ENCODE measurements around the gene PAX7.

PAX7 gene

GRCh38 chr1:18747671-18748070, 117.0 kb downstream of the PAX7 start:
- no peak overlapping the region for H3K4me2 ChIP-seq (ENCODE audit: insufficient read depth, low read length)
- no peaks in the 10 kb centered on the region; the same call in 1 of the 2 replicates for H4K20me1 ChIP-seq (ENCODE audit: insufficient read depth, low read length)
- no peaks in the 10 kb centered on the region for H3K9me3 ChIP-seq (ENCODE audit: insufficient read depth, low read length, severe bottlenecking)
- no peak overlapping the region for H3K9ac ChIP-seq (ENCODE audit: low read depth, low read length)
- DNase-seq (no peak), ATAC-seq (ENCODE audit: insufficient read depth, low read depth) (no peak)
- TF ChIP-seq CTCF (IDR thresholded peaks at IDR 0.05; ENCODE audit: borderline replicate concordance, extremely low read depth, low read length, poor library complexity, severe bottlenecking) (no peak), EZH2 (IDR thresholded peaks at IDR 0.05; ENCODE audit: borderline replicate concordance, low read depth, low read length, severe bottlenecking) (no peak)
- H3K27me3 ChIP-seq (ENCODE audit: insufficient read depth, low read length, poor library complexity), result no peaks in the 10 kb centered on the region
- no peaks in the 10 kb centered on the region for H3K36me3 ChIP-seq (ENCODE audit: insufficient read depth, low read length)
- H3K27ac ChIP-seq (ENCODE audit: low read length), result no peak overlapping the region
- H3K79me2 ChIP-seq (ENCODE audit: insufficient read depth, low read length), result no peaks in the 10 kb centered on the region
- no peaks in the 10 kb centered on the region for H3K4me1 ChIP-seq (ENCODE audit: insufficient read depth, low read length)
- no peak overlapping the region for H2AFZ ChIP-seq (ENCODE audit: low read depth, low read length)
- H3K4me3 ChIP-seq (ENCODE audit: low read depth in 1 of 2, low read length in 2 of 2), result no peak overlapping the region

- H3K9ac ChIP-seq (ENCODE audit: low read depth, low read length), result no peak overlapping the region
- no peaks in the 10 kb centered on the region for H3K4me1 ChIP-seq (ENCODE audit: insufficient read depth, low read length)
- no peak overlapping the region for H3K27ac ChIP-seq (ENCODE audit: low read length)
- H3K36me3 ChIP-seq (ENCODE audit: insufficient read depth, low read length), result no peaks in the 10 kb centered on the region
- no peaks in the 10 kb centered on the region for H3K27me3 ChIP-seq (ENCODE audit: insufficient read depth, low read length, poor library complexity)
- no peaks in the 10 kb centered on the region for H3K9me3 ChIP-seq (ENCODE audit: insufficient read depth, low read length, severe bottlenecking)
- no peaks in the 10 kb centered on the region for H3K79me2 ChIP-seq (ENCODE audit: insufficient read depth, low read length)
- H2AFZ ChIP-seq (ENCODE audit: low read depth, low read length), result no peak overlapping the region
- ATAC-seq (ENCODE audit: insufficient read depth, low read depth) (no peak), DNase-seq (no peak)
- H3K4me2 ChIP-seq (ENCODE audit: insufficient read depth, low read length), result no peak overlapping the region
- H4K20me1 ChIP-seq (ENCODE audit: insufficient read depth, low read length), result no peaks in the 10 kb centered on the region; the same call in 1 of the 2 replicates
- no peak overlapping the region for H3K4me3 ChIP-seq (ENCODE audit: low read depth in 1 of 2, low read length in 2 of 2)
- TF ChIP-seq CTCF (IDR thresholded peaks at IDR 0.05; ENCODE audit: borderline replicate concordance, extremely low read depth, low read length, poor library complexity, severe bottlenecking), result no peak
These were observed 117.8 kb downstream of the PAX7 start for GRCh38 chr1:18748435-18748834.

- no peak overlapping the region for H2AFZ ChIP-seq (ENCODE audit: low read depth, low read length)
- no peak for TF ChIP-seq EZH2 (IDR thresholded peaks at IDR 0.05; ENCODE audit: borderline replicate concordance, low read depth, low read length, severe bottlenecking)
- no peak for TF ChIP-seq CTCF (IDR thresholded peaks at IDR 0.05; ENCODE audit: borderline replicate concordance, extremely low read depth, low read length, poor library complexity, severe bottlenecking)
- DNase-seq (no peak), ATAC-seq (ENCODE audit: insufficient read depth, low read depth) (peak; percentile 29; the same call in 2 of the 3 replicates)
- H3K4me1 ChIP-seq (ENCODE audit: insufficient read depth, low read length), result no peaks in the 10 kb centered on the region
- no peak overlapping the region for H3K9ac ChIP-seq (ENCODE audit: low read depth, low read length)
- H3K27ac ChIP-seq (ENCODE audit: low read length), result no peak overlapping the region
- H3K9me3 ChIP-seq (ENCODE audit: insufficient read depth, low read length, severe bottlenecking), result peaks cover under 1% of the 10 kb centered on the region
- H4K20me1 ChIP-seq (ENCODE audit: insufficient read depth, low read length), result no peaks in the 10 kb centered on the region; the same call in 1 of the 2 replicates
- H3K79me2 ChIP-seq (ENCODE audit: insufficient read depth, low read length), result no peaks in the 10 kb centered on the region
- H3K27me3 ChIP-seq (ENCODE audit: insufficient read depth, low read length, poor library complexity), result no peaks in the 10 kb centered on the region
- no peak overlapping the region for H3K4me3 ChIP-seq (ENCODE audit: low read depth in 1 of 2, low read length in 2 of 2)
- no peak overlapping the region for H3K4me2 ChIP-seq (ENCODE audit: insufficient read depth, low read length)
- H3K36me3 ChIP-seq (ENCODE audit: insufficient read depth, low read length), result no peaks in the 10 kb centered on the region
These were observed 118.9 kb downstream of the PAX7 start for GRCh38 chr1:18749569-18749968.

GRCh38 chr1:18750600-18750999, 120.0 kb downstream of the PAX7 start:
- no peaks in the 10 kb centered on the region for H3K36me3 ChIP-seq (ENCODE audit: insufficient read depth, low read length)
- TF ChIP-seq EZH2 (IDR thresholded peaks at IDR 0.05; ENCODE audit: borderline replicate concordance, low read depth, low read length, severe bottlenecking), result no peak
- TF ChIP-seq CTCF (IDR thresholded peaks at IDR 0.05; ENCODE audit: borderline replicate concordance, extremely low read depth, low read length, poor library complexity, severe bottlenecking), result no peak

More at GRCh38 chr1:18750600-18750999, 120.0 kb downstream of the PAX7 start:
- Histone ChIP-seq H2AFZ (ENCODE audit: low read depth, low read length) (no peak overlapping the region), H3K4me3 (ENCODE audit: low read depth in 1 of 2, low read length in 2 of 2) (no peak overlapping the region), H3K9me3 (ENCODE audit: insufficient read depth, low read length, severe bottlenecking) (peaks cover 4% of the 10 kb centered on the region), H3K27me3 (ENCODE audit: insufficient read depth, low read length, poor library complexity) (no peaks in the 10 kb centered on the region), H3K79me2 (ENCODE audit: insufficient read depth, low read length) (no peaks in the 10 kb centered on the region), H3K9ac (ENCODE audit: low read depth, low read length) (no peak overlapping the region), H4K20me1 (ENCODE audit: insufficient read depth, low read length) (no peaks in the 10 kb centered on the region), H3K4me2 (ENCODE audit: insufficient read depth, low read length) (no peak overlapping the region), H3K4me1 (ENCODE audit: insufficient read depth, low read length) (no peaks in the 10 kb centered on the region), H3K27ac (ENCODE audit: low read length) (no peak overlapping the region)
- DNase-seq, result no peak
- ATAC-seq (ENCODE audit: insufficient read depth, low read depth), result no peak
